GM12891 (cell line): Measurements from ENCODE around the gene SPPL3.

Source experiments
- DNase-seq: peaks from one replicate; pipeline ENCODE4 v3.0.0; 2011; ENCODE audit warnings: low spot score; ENCODE audit not compliant: insufficient read length
- FAIRE-seq: peaks from 2 replicates; lab custom pipeline; 2011; peaks lifted over from hg19 to GRCh38; lab: Jason Lieb, UNC
- PAX5 ChIP-seq: IDR thresholded peaks from 2 replicates; pipeline ENCODE4 v1.6.1; 2011; ENCODE audit warnings: low read length, moderate library complexity, mild to moderate bottlenecking; ENCODE audit not compliant: insufficient read depth, severe bottlenecking
- POLR2A ChIP-seq: IDR thresholded peaks from 2 replicates; pipeline ENCODE4 v1.6.1; 2011; ENCODE audit warnings: low read depth, low read length, control low read depth
- POLR2AphosphoS5 ChIP-seq: IDR thresholded peaks from 2 replicates; pipeline ENCODE4 v1.6.1; 2011; ENCODE audit warnings: low read depth, low read length, control low read depth
- POU2F2 ChIP-seq: IDR thresholded peaks from 2 replicates; pipeline ENCODE4 v1.6.1; 2011; ENCODE audit warnings: low read depth, mild to moderate bottlenecking, control low read depth, low read length, moderate library complexity
- SPI1 ChIP-seq: IDR thresholded peaks from 2 replicates; pipeline ENCODE4 v1.6.1; 2011; ENCODE audit warnings: low read depth, low read length, control low read depth
- TAF1 ChIP-seq: IDR thresholded peaks from 2 replicates; pipeline ENCODE4 v1.6.1; 2011; ENCODE audit warnings: low read depth, low read length, control low read depth

Gene SPPL3

GRCh38 chr12:120719496-120720233, 184.5 kb downstream of the SPPL3 start:
- DNase-seq (no peak), FAIRE-seq (no peak)
- TF ChIP-seq TAF1: no peak
- TF ChIP-seq POU2F2: no peak
- no peak for TF ChIP-seq PAX5
- TF ChIP-seq POLR2A: no peak
- TF ChIP-seq SPI1: no peak
- TF ChIP-seq POLR2AphosphoS5: no peak

DNA sequence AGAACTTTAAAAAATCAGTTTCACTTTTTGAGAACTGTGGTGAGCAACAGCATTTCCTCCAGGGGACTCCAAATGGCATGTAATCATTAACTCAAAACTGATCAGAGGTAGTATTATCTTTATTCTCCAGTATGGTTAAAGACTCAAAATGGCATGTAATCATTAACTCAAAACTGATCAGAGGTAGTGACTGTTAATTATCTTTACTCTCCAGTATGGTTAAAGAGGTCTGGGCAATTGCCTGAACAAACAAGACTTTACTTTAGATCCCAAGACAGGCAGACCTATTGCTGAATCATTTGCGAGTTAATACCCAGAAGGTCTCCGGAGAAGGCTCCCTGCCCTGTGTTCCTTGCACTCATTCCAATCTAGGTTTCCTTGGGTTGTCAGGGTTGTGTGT, 185.1 kb downstream of the SPPL3 start:
- no peak for FAIRE-seq

DNA sequence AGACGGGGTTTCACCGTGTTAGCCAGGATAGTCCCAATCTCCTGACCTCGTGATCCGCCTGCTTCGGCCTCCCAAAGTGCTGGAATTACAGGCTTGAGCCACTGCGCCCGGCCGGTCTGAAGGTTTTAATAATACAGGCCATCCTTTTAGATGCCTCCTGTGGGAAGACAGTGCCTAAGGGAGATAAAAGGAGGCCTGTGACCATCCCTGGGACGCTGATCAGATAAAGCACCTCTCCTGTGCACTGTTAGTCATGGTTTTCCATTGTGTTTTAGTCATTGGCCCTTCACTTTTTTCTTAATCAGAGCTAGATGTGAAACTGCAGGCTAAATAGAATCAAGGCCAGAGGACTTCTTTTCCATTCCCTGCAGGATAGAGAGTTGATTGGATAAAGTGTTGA, 186.1 kb downstream of the SPPL3 start:
- TF ChIP-seq POLR2AphosphoS5 (no peak), TAF1 (no peak), SPI1 (no peak), PAX5 (no peak), POU2F2 (no peak), POLR2A (no peak)
- DNase-seq (no peak), FAIRE-seq (no peak)

More for the DNA sequence above, 185.1 kb downstream of the SPPL3 start:
- no peak for TF ChIP-seq POLR2AphosphoS5
- no peak for TF ChIP-seq TAF1
- TF ChIP-seq POU2F2: no peak
- TF ChIP-seq POLR2A: no peak
- no peak for TF ChIP-seq PAX5
- no peak for TF ChIP-seq SPI1
- DNase-seq: no peak

DNA sequence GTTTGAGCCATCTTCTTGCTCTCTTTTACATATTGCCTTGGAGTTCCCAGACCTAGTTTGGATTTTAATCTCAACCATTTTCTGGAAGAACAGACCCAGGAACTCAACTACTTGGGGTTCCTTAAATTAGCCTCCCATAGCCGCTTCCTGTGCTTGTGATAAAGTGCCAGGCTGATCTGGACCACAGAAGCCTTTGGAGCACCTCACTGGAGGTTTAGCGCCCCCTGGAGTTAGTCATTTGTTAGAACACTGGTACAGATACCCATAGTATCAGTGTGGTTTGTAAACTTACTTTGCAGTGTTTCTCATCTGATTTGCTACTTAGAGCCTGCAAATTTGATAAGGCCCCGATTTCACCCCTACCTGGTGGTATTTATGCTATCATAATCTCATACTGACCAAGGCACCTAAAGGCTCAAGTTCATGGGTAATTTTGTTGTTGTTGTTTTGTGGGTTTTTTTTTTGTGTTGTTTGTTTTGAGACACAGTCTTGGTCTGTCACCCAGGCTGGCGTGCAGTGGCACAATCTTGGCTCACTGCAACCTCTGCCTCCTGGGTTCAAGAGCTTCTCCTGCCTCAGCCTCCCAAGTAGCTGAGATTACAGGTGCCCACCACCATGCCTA, 190.2 kb downstream of the SPPL3 start:
- DNase-seq (peak; percentile 50), FAIRE-seq (peak; percentile 86)
- TF ChIP-seq POLR2AphosphoS5 (no peak), SPI1 (no peak), POLR2A (no peak), PAX5 (no peak), POU2F2 (no peak), TAF1 (no peak)

DNA sequence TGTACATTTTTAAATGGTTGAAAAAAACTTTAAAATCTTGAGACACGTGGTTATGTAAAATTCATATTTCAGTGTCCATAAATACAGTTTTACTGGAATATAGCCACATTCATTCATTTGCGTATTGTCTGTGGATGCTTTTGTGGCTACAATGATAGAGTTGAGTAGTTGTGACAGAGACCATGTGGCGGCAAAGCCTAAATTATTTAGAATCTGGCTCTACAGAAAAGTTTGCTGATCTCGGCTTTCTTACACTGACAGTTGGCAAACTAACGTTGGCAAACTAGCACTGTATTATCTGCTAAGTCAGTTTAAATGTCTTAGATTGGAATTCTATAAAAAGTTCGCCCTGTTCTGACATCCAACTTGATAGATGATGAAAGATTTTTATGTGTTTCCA, 191.5 kb downstream of the SPPL3 start:
- DNase-seq (no peak), FAIRE-seq (no peak)
- no peak for TF ChIP-seq POLR2A
- TF ChIP-seq POU2F2: no peak
- TF ChIP-seq SPI1: no peak
- TF ChIP-seq TAF1: no peak
- no peak for TF ChIP-seq PAX5
- TF ChIP-seq POLR2AphosphoS5: no peak
